ENCODE results near the gene ZNRF1. TPM values are rescaled to one million over a fixed set of nuclear protein-coding genes. Genes with fewer than 3 reads are reported as not detected.
A peak's percentile ranks its signal among the peaks of the same experiment; 100 is the strongest.
"Not testable (repeated sequence)": the region's sequence is repeated elsewhere in the genome, so short reads cannot be mapped to it uniquely, and the experiment has no call there.

Gene ZNRF1
- total RNA-seq, 3 donors from 2014 or later, result 12.8 to 27.5 (median 24.4) TPM

DNA sequence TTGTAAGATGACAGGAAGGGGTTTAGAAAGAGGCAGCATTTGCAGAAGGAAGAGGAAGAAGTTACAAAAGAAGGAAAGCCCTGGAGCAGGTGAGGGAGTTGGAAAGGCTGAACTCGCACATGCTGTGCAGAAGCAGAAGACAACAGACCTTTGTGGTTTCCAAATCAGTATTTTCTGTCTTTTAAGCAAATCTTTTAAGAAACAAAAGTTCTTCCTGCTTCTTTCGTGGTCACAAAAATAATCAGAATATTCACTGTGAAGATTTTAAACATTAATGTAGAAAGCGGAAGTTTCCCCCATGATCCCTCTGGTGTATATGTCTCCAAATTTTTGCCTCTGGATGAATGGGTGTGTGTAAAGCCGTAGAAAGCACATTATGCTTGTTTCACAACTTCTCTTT, 25.8 kb downstream of the ZNRF1 start:
- peak overlapping the region; percentile 39 to 77 for H3K27ac ChIP-seq
- H3K36me3 ChIP-seq, result no peaks in the 10 kb centered on the region
- H3K9me3 ChIP-seq, result no peaks in the 10 kb centered on the region
- no peaks in the 10 kb centered on the region for H3K27me3 ChIP-seq
- intact Hi-C loops (cut with DNase I; ENCODE audit: low total_unique reads), result no loop called here
- H3K4me3 ChIP-seq, result no peak overlapping the region
- no peaks in the 10 kb centered on the region for H3K4me1 ChIP-seq
- DNase-seq (ENCODE audit: low spot score in 2 of 2), result no peak
- TF ChIP-seq POLR2AphosphoS5 (IDR thresholded peaks at IDR 0.05) (no peak), POLR2A (IDR thresholded peaks at IDR 0.05) (no peak)
- TF ChIP-seq, protein P1, sequence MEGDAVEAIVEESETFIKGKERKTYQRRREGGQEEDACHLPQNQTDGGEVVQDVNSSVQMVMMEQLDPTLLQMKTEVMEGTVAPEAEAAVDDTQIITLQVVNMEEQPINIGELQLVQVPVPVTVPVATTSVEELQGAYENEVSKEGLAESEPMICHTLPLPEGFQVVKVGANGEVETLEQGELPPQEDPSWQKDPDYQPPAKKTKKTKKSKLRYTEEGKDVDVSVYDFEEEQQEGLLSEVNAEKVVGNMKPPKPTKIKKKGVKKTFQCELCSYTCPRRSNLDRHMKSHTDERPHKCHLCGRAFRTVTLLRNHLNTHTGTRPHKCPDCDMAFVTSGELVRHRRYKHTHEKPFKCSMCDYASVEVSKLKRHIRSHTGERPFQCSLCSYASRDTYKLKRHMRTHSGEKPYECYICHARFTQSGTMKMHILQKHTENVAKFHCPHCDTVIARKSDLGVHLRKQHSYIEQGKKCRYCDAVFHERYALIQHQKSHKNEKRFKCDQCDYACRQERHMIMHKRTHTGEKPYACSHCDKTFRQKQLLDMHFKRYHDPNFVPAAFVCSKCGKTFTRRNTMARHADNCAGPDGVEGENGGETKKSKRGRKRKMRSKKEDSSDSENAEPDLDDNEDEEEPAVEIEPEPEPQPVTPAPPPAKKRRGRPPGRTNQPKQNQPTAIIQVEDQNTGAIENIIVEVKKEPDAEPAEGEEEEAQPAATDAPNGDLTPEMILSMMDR (IDR thresholded peaks at IDR 0.05), result no peak

DNA sequence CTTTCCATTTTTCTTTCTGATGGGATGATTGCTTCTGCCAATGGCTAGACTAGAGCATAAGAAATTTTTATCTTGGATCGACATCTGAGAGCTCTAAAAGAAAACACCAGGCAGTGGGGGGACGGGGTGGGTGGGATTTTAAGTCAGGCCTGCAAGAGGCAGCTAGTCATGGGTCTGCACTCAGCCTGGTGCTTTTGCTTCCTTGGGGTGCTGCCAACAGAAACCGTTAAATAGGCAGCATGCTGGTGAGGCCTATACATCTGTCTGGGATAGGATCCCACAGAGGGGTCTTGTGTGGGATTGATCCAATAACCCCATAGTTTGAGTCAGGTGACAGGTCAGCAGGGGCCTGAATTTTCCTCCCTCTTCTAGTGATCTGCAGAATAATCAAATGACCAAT, 26.9 kb downstream of the ZNRF1 start:
- no peaks in the 10 kb centered on the region for H3K9me3 ChIP-seq
- H3K27me3 ChIP-seq, result no peaks in the 10 kb centered on the region
- H3K36me3 ChIP-seq, result no peaks in the 10 kb centered on the region
- peak overlapping the region; percentile 77 to 94 for H3K27ac ChIP-seq
- H3K4me3 ChIP-seq, result no peak overlapping the region
- no peaks in the 10 kb centered on the region for H3K4me1 ChIP-seq
- no peak for DNase-seq (ENCODE audit: low spot score in 2 of 2)
- intact Hi-C loops (cut with DNase I; ENCODE audit: low total_unique reads), result no loop called here
- no peak for TF ChIP-seq POLR2AphosphoS5 (IDR thresholded peaks at IDR 0.05)

DNA sequence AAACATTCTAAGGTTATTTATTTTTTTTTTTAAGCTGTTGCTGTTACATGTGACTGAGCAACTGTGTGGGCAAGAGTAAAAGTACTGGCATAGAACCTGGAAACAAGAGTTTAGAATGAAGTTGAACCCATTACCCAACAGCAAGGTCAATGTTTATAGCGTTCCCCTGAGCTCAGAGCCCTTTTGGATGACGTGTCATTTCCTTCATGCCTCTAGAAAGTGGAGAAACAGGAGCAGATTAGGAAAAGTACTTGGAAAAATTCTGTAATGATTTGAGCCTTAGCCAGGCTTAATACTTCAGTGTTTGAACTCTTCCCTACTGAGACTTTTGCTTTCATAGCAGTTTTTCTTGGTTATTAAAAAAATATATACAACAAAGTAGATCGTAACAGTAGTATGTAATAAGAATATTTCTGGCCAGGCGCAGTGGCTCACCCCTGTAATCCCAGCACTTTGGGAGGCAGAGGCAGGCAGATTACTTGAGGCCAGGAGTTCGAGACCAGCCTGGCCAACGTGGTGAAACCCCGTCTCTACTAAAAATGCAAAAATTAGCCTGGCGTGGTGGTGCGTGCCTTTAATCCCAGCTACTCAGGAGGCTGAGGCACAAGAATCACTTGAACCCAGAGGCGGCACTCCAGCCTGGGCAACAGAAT, 27.5 kb downstream of the ZNRF1 start:
- intact Hi-C loops (cut with DNase I; ENCODE audit: low total_unique reads); H3K27me3 ChIP-seq; H3K4me3 ChIP-seq; H3K36me3 ChIP-seq; H3K4me1 ChIP-seq; H3K9me3 ChIP-seq; DNase-seq (ENCODE audit: low spot score in 2 of 2): not testable (repeated sequence)
- peak overlapping the region; percentile 77 to 94 for H3K27ac ChIP-seq
- TF ChIP-seq POLR2AphosphoS5 (IDR thresholded peaks at IDR 0.05), result peak in 2 of 3 donors; percentile 47

DNA sequence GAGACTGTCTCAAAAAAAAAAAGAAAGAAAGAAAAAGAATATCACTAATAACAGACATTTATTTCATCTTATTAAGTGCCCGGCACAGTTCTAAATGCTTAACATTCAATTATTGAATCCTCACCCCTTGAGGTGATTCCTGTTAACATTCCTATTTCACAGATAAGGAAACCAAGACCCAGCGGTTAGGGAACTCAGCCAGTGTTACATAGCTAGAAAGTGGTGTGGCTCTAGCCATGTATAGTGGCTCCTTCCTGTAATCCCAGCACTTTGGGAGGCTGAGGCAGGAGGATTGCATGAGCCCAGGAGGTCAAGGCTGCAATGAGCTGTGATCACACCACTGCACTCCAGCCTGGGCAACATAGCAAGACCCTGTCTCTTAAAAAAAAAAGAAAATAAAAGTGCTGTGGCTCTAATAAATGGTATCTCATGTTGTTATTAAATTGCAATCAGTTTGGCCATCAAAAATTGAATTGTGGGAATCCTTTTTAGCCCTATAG, 28.1 kb downstream of the ZNRF1 start:
- Histone ChIP-seq H3K27me3 (no peaks in the 10 kb centered on the region), H3K36me3 (no peaks in the 10 kb centered on the region), H3K4me3 (no peak overlapping the region), H3K9me3 (no peaks in the 10 kb centered on the region), H3K4me1 (no peaks in the 10 kb centered on the region), H3K27ac (peak overlapping the region; percentile 77 to 90)
- no peak for TF ChIP-seq POLR2AphosphoS5 (IDR thresholded peaks at IDR 0.05)
- TF ChIP-seq POLR2A (IDR thresholded peaks at IDR 0.05), result no peak
- TF ChIP-seq, protein P1 (IDR thresholded peaks at IDR 0.05), result no peak
- DNase-seq (ENCODE audit: low spot score in 2 of 2), result no peak
- intact Hi-C loops (cut with DNase I; ENCODE audit: low total_unique reads), result no loop called here

DNA sequence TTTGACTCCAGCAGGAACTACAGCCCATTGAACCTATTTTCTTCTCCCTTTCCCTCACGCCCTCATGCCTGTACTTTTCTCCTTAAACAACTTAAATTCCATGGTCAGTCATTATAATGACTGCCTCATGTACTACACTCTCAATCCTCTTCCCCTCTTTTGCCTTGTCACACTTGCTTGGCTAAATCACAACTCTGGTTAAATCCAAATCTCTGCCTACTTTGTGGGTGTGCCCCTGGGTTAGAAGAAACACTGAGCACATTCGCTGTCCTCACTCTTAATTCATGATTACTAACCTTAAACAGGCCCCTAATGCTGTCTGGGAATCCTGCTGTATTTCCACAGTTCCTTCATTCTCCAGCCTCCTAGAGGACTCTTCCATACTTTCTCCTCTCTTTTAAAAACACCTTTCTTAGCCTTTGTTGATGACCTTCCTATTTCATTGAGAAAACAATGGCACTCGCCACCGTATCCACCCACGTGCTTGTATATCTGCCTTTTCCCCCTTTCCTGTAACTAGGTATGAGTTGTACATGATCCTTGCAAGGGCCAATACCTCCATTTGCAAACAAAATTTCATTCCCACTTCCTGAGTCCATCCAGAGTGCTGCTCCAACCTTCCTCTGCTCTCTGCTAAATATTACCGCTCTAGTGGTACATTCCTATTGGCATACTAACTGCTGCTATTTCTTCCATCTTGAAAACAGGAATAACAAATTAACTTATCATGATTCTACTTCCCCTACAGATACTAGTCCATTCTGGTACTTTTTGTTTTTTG, 28.9 kb downstream of the ZNRF1 start:
- H3K27ac ChIP-seq, result peak overlapping the region; percentile 77 to 90
- DNase-seq (ENCODE audit: low spot score in 2 of 2), result no peak
- H3K4me3 ChIP-seq, result no peak overlapping the region
- H3K36me3 ChIP-seq, result no peaks in the 10 kb centered on the region
- H3K9me3 ChIP-seq, result no peaks in the 10 kb centered on the region
- no peak for TF ChIP-seq POLR2AphosphoS5 (IDR thresholded peaks at IDR 0.05)
- TF ChIP-seq, protein P1 (IDR thresholded peaks at IDR 0.05), result no peak
- intact Hi-C loops (cut with DNase I; ENCODE audit: low total_unique reads), result no loop called here
- H3K27me3 ChIP-seq, result no peaks in the 10 kb centered on the region
- H3K4me1 ChIP-seq, result no peaks in the 10 kb centered on the region

DNA sequence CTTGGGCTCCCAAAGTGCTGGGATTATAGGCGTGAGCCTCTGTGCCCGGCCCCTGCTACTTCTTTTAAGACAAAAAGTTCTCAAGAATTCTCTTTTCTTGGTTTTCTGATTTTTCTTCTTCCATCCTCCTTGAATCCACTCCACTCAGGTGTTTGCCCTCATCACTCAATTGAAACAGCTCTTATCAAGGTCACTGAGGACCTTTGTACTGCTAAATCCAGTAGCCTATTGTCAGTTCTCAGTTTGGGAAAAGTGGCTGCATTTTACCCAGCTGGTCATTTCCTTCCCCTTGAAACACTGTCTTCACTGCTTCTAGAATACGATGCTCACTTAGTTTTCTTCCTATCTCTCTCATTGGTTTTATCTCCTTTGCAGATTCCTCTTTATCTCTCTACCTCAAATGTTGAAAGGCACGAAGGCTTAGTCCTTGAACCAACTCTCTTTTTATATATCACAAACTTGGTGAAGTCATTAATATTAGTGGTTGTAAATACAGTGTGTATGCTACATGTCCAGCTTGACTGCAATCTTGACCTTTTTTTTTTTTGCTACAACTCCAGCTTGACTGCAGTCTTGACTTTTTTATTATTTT, 29.8 kb downstream of the ZNRF1 start:
- Histone ChIP-seq H3K4me3 (no peak overlapping the region), H3K27ac (no peak overlapping the region), H3K36me3 (no peaks in the 10 kb centered on the region), H3K27me3 (no peaks in the 10 kb centered on the region), H3K4me1 (no peaks in the 10 kb centered on the region), H3K9me3 (no peaks in the 10 kb centered on the region)
- DNase-seq (ENCODE audit: low spot score in 2 of 2), result no peak
- TF ChIP-seq POLR2A (IDR thresholded peaks at IDR 0.05) (no peak), POLR2AphosphoS5 (IDR thresholded peaks at IDR 0.05) (no peak)
- TF ChIP-seq, protein P1 (IDR thresholded peaks at IDR 0.05), result no peak
- intact Hi-C loops (cut with DNase I; ENCODE audit: low total_unique reads), result no loop called here

All from breast epithelium (tissue), 4 donors.